ENCODE results near the gene P2RY6.

The P2RY6 gene

GRCh38 chr11:73316422-73316821, 44.3 kb downstream of the P2RY6 start:
- no peak for DNase-seq (ENCODE audit: low read depth in 2 of 2)

GRCh38 chr11:73317373-73317772, 45.2 kb downstream of the P2RY6 start:
- DNase-seq (ENCODE audit: low read depth in 2 of 2): no peak

- DNase-seq (ENCODE audit: low read depth in 2 of 2): no peak
Observed at GRCh38 chr11:73317803-73318202, 45.7 kb downstream of the P2RY6 start.

GRCh38 chr11:73318501-73319011, 46.4 kb downstream of the P2RY6 start:
- no peak for DNase-seq (ENCODE audit: low read depth in 2 of 2)

GRCh38 chr11:73320763-73321603, 48.8 kb downstream of the P2RY6 start:
- no peak for DNase-seq (ENCODE audit: low read depth in 2 of 2)

GRCh38 chr11:73321604-73322381, 49.7 kb downstream of the P2RY6 start:
- DNase-seq (ENCODE audit: low read depth in 2 of 2): no peak

- DNase-seq (ENCODE audit: low read depth in 2 of 2): no peak
Observed at GRCh38 chr11:73322382-73323306, 50.5 kb downstream of the P2RY6 start.

GRCh38 chr11:73323464-73323863, 51.3 kb downstream of the P2RY6 start:
- no peak for DNase-seq (ENCODE audit: low read depth in 2 of 2)

- DNase-seq (ENCODE audit: low read depth in 2 of 2): no peak
Observed at GRCh38 chr11:73324116-73324515, 52.0 kb downstream of the P2RY6 start.

GRCh38 chr11:73324665-73325035, 52.5 kb downstream of the P2RY6 start:
- DNase-seq (ENCODE audit: low read depth in 2 of 2): no peak

GRCh38 chr11:73325036-73325981, 53.2 kb downstream of the P2RY6 start:
- no peak for DNase-seq (ENCODE audit: low read depth in 2 of 2)

GRCh38 chr11:73326929-73327811, 55.0 kb downstream of the P2RY6 start:
- DNase-seq (ENCODE audit: low read depth in 2 of 2): no peak

- DNase-seq (ENCODE audit: low read depth in 2 of 2): no peak
Observed at GRCh38 chr11:73327812-73328364, 55.8 kb downstream of the P2RY6 start.

- no peak for DNase-seq (ENCODE audit: low read depth in 2 of 2)
Observed at GRCh38 chr11:73330569-73331093, 58.5 kb downstream of the P2RY6 start.

GRCh38 chr11:73331138-73331916, 59.2 kb downstream of the P2RY6 start:
- no peak for DNase-seq (ENCODE audit: low read depth in 2 of 2)

GRCh38 chr11:73333173-73333572, 61.0 kb downstream of the P2RY6 start:
- no peak for DNase-seq (ENCODE audit: low read depth in 2 of 2)

GRCh38 chr11:73333640-73334383, 61.7 kb downstream of the P2RY6 start:
- DNase-seq (ENCODE audit: low read depth in 2 of 2): no peak

Data from stimulated activated CD8-positive, alpha-beta memory T cell treated with anti-CD3 and anti-CD28 coated beads, Interleukin-2, amount 100 ng/mL, for 48 hours (primary cell).